Liver (tissue), 9 donors: ENCODE results near the gene ROPN1L. TPM values are rescaled to one million over a fixed set of nuclear protein-coding genes. Genes with fewer than 3 reads are reported as not detected.

Source experiments
- DNase-seq: peaks from one replicate; pipeline ENCODE4 v3.0.0-alpha.2; 2017; ENCODE audit warnings: low spot score
- H3K27ac ChIP-seq, 2 donors: one replicate each; pipeline ENCODE4 v1.7.0; 2013; ENCODE audit warnings: inconsistent platforms in 2 of 2, low read length in 2 of 2, control low read depth in 1 of 2, low read depth in 1 of 2, mild to moderate bottlenecking in 1 of 2
- H3K27me3 ChIP-seq, 4 donors: one replicate each; pipeline versions ENCODE4 v1.6.1 to v1.7.0; 2013; ENCODE audit warnings: low read length in 3 of 4, inconsistent platforms in 1 of 4, mild to moderate bottlenecking in 1 of 4, moderate library complexity in 1 of 4; ENCODE audit not compliant: control insufficient read depth in 4 of 4, insufficient read depth in 4 of 4
- H3K36me3 ChIP-seq, 4 donors: one replicate each; pipeline versions ENCODE4 v1.6.1 to v1.7.0; 2013; ENCODE audit warnings: low read length in 3 of 4, mild to moderate bottlenecking in 3 of 4, low read depth in 1 of 4, moderate library complexity in 1 of 4; ENCODE audit not compliant: control insufficient read depth in 4 of 4, insufficient read depth in 3 of 4
- H3K4me1 ChIP-seq, 4 donors: one replicate each; pipeline versions ENCODE4 v1.6.1 to v1.7.0; 2013; ENCODE audit warnings: low read length in 3 of 4, mild to moderate bottlenecking in 3 of 4, moderate library complexity in 1 of 4; ENCODE audit not compliant: control insufficient read depth in 4 of 4, insufficient read depth in 4 of 4
- H3K4me3 ChIP-seq, 3 donors: one replicate each; pipeline versions ENCODE4 v1.6.1 to v1.7.0; 2013; ENCODE audit warnings: low read length in 3 of 3, control low read depth in 1 of 3, low read depth in 1 of 3, mild to moderate bottlenecking in 1 of 3
- H3K9ac ChIP-seq, 2 donors: one replicate each; pipeline ENCODE4 v1.7.0; 2013; ENCODE audit warnings: low read length in 2 of 2, mild to moderate bottlenecking in 2 of 2, moderate library complexity in 2 of 2, control low read depth in 1 of 2, low read depth in 1 of 2
- H3K9me3 ChIP-seq, 4 donors: one replicate each; pipeline versions ENCODE4 v1.6.1 to v1.7.0; 2013; ENCODE audit warnings: low read length in 3 of 4; ENCODE audit not compliant: control insufficient read depth in 4 of 4
- CTCF ChIP-seq: fragments of 150-350 bp; IDR thresholded peaks from 2 replicates; pipeline ENCODE4 v1.5.1; 2017; ENCODE audit warnings: improper control_type of control experiment, low read depth, low read length; ENCODE audit not compliant: missing input control
- EGR1 ChIP-seq, 2 donors: IDR thresholded peaks; 2 replicates each; pipeline ENCODE4 v1.6.1; 2016 to 2018; ENCODE audit warnings: antibody characterized with exemption in 2 of 2, low read depth in 2 of 2
- FOXA1 ChIP-seq: IDR thresholded peaks from 2 replicates; pipeline ENCODE4 v1.6.1; 2016; ENCODE audit warnings: antibody characterized with exemption
- FOXA2 ChIP-seq: IDR thresholded peaks from 2 replicates; pipeline ENCODE4 v1.6.1; 2016; ENCODE audit warnings: antibody characterized with exemption
- HNF4A ChIP-seq, 2 donors: conservative IDR thresholded peaks; 2 replicates each; pipeline ENCODE4 v1.6.1; 2016; ENCODE audit warnings: antibody characterized with exemption in 2 of 2, mild to moderate bottlenecking in 2 of 2
- HNF4G ChIP-seq: IDR thresholded peaks from 2 replicates; pipeline ENCODE4 v1.6.1; 2016; ENCODE audit warnings: antibody characterized with exemption
- JUND ChIP-seq, 2 donors: IDR thresholded peaks; 2 replicates each; pipeline ENCODE4 v1.6.1; 2016; ENCODE audit warnings: antibody characterized with exemption in 2 of 2
- MAX ChIP-seq: IDR thresholded peaks from 2 replicates; pipeline ENCODE4 v1.6.1; 2016; ENCODE audit warnings: antibody characterized with exemption
- NR2F2 ChIP-seq: IDR thresholded peaks from 2 replicates; pipeline ENCODE4 v1.6.1; 2016; ENCODE audit warnings: antibody characterized with exemption
- RAD21 ChIP-seq, 2 donors: IDR thresholded peaks; 2 replicates each; pipeline ENCODE4 v1.6.1; 2016; ENCODE audit warnings: antibody characterized with exemption in 2 of 2, mild to moderate bottlenecking in 2 of 2
- REST ChIP-seq: IDR thresholded peaks from 2 replicates; pipeline ENCODE4 v1.6.1; 2016; ENCODE audit warnings: antibody characterized with exemption, mild to moderate bottlenecking
- RXRA ChIP-seq, 2 donors: IDR thresholded peaks; 2 replicates each; pipeline ENCODE4 v1.6.1; 2017 to 2018; ENCODE audit warnings: antibody characterized with exemption in 2 of 2, mild to moderate bottlenecking in 1 of 2
- SP1 ChIP-seq: IDR thresholded peaks from 2 replicates; pipeline ENCODE4 v1.6.1; 2018; ENCODE audit warnings: antibody characterized with exemption, mild to moderate bottlenecking
- TAF1 ChIP-seq: conservative IDR thresholded peaks from 2 replicates; pipeline ENCODE4 v1.6.1; 2016; ENCODE audit warnings: antibody characterized with exemption, mild to moderate bottlenecking
- YY1 ChIP-seq: IDR thresholded peaks from 2 replicates; pipeline ENCODE4 v1.6.1; 2016; ENCODE audit warnings: antibody characterized with exemption, mild to moderate bottlenecking
- WGBS: extraction: QIAGEN DNeasy Blood & Tissue Kit; methylation state at CpG from one replicate; pipeline ENCODE4 v1.1.7; 2013; 5-methylcytosine and 5-hydroxymethylcytosine counted together
- polyA plus RNA-seq, 2 donors: library from polyadenylated mRNA; stranded (reverse) in 1 of 2; unstranded in 1 of 2; fragments of 200-250 nt in 1 of 2; fragments of >200 nt in 1 of 2; fragmentation: Nextera tagmentation in 1 of 2; extraction: Ambion mirVana in 1 of 2; gene quantifications; one replicate each; pipeline versions ENCODE4 v1.2.1 to v1.2.3, GENCODE V29; 2013 to 2015
- total RNA-seq, 2 donors: library from RNA; depleted of rRNA; stranded (reverse); fragments of >200 nt; gene quantifications; one replicate each; pipeline ENCODE4 v1.2.3, GENCODE V29; 2014
- TF ChIP-seq, protein P1 (sequence below): IDR thresholded peaks from 2 replicates; pipeline ENCODE4 v1.6.1; 2016; ENCODE audit warnings: antibody characterized with exemption
- donor health status: healthy.
- donor health status: healthy.
- donor health status: healthy.
- donor health status: healthy.
- donor health status: healthy.

Gene ROPN1L
- total and polyA plus RNA-seq, 4 donors = 0.25 to 1.3 (median 0.87) TPM

DNA sequence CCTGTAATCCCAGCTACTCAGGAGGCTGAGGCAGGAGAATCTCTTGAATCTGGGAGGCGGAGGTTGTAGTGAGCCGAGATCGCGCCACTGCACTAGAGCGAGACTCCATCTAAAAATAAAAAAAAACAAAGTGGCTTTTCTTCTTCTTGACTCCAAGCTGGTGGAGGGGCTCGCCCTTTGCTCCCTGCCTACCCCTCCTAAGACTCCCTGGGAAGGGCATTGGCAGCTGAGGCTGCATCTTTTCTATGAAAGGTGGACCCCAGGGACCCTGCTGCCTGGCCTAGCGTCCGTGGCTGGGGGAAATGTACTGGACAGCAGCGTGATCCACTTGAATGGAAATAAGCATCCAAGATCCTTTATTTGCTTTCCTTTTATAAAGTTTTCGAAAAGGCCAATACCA lies 24.0 kb downstream of the ROPN1L start:
- no peak overlapping the region for H3K4me3 ChIP-seq
- 95% methylated on average over 10 of the region's 10 CpGs for WGBS
- no peaks in the 10 kb centered on the region for H3K27me3 ChIP-seq
- no peaks in the 10 kb centered on the region for H3K36me3 ChIP-seq
- peaks cover 0 to 17% (median 9%) of the 10 kb centered on the region in 4 donors for H3K4me1 ChIP-seq
- DNase-seq = no peak
- no peak for TF ChIP-seq MAX
- no peak overlapping the region for H3K27ac ChIP-seq
- no peak overlapping the region for H3K9ac ChIP-seq
- no peaks in the 10 kb centered on the region for H3K9me3 ChIP-seq

- TF ChIP-seq HNF4G = no peak
- no peak for TF ChIP-seq JUND (IDR thresholded peaks at IDR 0.05)
- no peak for TF ChIP-seq FOXA2
- no peak for TF ChIP-seq RAD21 (IDR thresholded peaks at IDR 0.05)
- peaks cover 0 to 11% (median 6%) of the 10 kb centered on the region in 4 donors for H3K4me1 ChIP-seq
- H3K27me3 ChIP-seq = no peaks in the 10 kb centered on the region
- no peaks in the 10 kb centered on the region for H3K36me3 ChIP-seq
- DNase-seq = no peak
- H3K9me3 ChIP-seq = no peaks in the 10 kb centered on the region
- no peak overlapping the region for H3K4me3 ChIP-seq
- H3K9ac ChIP-seq = no peak overlapping the region
- no peak overlapping the region for H3K27ac ChIP-seq
- 85% methylated on average over 17 of the region's 17 CpGs for WGBS
Observed at GRCh38 chr5:10466446-10467073, 24.9 kb downstream of the ROPN1L start.

DNA sequence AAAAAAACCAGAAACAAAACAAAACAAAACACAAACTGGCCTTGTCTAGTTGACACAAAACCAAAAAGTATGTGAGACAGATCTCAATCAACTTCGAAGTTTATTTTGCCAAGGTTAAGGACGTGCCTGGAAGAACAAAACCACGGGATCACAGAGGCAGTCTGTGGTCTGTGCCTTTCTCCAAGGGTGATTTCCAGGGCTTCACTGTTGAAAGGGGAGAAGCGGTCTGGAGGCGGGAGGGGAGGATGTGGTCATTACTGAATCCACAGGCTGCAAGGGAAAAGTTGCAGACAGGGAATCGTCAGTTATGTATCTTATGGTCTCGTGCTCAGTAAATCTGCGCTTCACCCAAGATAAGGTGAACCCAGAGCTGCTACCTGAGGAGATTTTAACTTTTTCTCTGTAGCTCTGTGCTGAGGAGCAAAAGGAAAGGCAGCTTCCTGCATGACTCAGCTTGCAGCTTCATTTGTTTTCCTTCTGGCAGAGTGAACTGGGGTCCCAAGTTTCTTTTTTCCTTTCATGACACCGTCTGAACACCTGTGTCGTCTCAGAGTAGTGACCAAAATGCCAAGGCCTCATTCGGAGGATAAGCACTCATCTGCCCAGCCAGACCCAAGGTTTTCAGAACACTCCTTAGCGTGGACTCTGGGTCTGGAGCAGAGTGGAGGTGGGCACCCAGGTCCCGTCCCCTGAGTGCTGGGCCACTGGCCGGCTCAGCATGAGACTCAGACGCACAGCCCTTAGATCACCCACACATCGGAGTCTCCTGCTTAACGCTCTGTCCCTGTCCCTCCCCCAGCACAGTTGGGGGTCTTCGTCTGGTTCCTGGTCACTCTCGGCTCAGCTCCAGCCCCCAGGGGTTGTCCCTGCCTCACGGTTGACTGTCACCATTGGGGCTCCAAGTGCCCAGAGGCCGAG lies 25.9 kb downstream of the ROPN1L start:
- DNase-seq = no peak
- H3K4me1 ChIP-seq = peaks cover 0 to under 1% (median under 1%) of the 10 kb centered on the region in 4 donors
- no peak overlapping the region for H3K27ac ChIP-seq
- TF ChIP-seq TAF1 (no peak), RAD21 (IDR thresholded peaks at IDR 0.05) (no peak), HNF4G (no peak), JUND (IDR thresholded peaks at IDR 0.05) (no peak), EGR1 (IDR thresholded peaks at IDR 0.05; ENCODE audit: low read depth in 2 of 2) (no peak), FOXA2 (no peak), MAX (no peak), NR2F2 (no peak), HNF4A (conservative IDR thresholded peaks at IDR 0.05) (no peak), YY1 (no peak), REST (no peak), FOXA1 (no peak), SP1 (no peak), CTCF (no peak), RXRA (IDR thresholded peaks at IDR 0.05) (no peak)
- TF ChIP-seq, protein P1, sequence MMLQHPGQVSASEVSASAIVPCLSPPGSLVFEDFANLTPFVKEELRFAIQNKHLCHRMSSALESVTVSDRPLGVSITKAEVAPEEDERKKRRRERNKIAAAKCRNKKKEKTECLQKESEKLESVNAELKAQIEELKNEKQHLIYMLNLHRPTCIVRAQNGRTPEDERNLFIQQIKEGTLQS = no peak
- H3K4me3 ChIP-seq = no peak overlapping the region
- H3K27me3 ChIP-seq = no peaks in the 10 kb centered on the region
- no peaks in the 10 kb centered on the region for H3K9me3 ChIP-seq
- H3K9ac ChIP-seq = no peak overlapping the region
- no peaks in the 10 kb centered on the region for H3K36me3 ChIP-seq
- 72% methylated on average over 21 of the region's 21 CpGs for WGBS
